Measurements from ENCODE around the gene SLC2A9.

DNA sequence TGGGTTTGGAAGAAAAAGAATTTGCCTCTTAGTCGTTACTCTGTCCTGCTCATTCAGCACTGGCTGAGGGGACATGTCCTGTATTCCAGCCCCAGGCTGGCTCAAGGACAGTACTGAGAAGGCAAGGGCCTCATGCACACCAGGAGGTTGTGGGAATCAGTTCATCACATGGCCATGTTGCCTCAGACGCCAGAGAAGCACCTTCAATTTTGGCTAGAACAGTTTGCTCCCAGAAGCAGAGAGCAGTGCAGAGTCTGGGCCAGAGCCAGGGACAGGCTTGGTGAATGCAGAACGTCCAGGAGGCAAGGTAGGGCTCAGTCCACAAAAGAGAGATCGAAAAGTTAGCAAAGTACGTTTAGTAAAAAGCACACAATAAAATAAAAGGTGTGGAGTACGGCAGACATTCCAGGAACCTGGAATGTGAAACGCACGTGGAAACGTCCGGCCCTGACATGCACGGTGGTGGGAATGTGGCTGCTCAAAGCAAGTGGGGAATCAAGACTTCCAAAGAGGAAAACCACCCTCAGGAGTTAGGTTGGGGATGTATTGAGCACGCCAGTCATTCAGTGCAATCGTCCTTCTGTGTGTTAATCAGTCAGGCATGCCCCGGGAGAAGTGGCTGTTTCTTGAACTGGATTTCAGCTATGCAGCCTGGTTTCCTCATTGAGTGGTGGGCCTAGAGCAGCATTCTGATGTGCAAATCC, 1.2 kb upstream of the SLC2A9 start:
- TF ChIP-seq POLR2AphosphoS5 (IDR thresholded peaks at IDR 0.05) (no peak), CTCF (IDR thresholded peaks at IDR 0.05) (no peak)

All from stomach (tissue), 4 donors.